ENCODE results near the gene MAGI1.

MAGI1 gene

GRCh38 chr3:65605876-65606432, 432.8 kb downstream of the MAGI1 start:
- no peak for DNase-seq

DNA sequence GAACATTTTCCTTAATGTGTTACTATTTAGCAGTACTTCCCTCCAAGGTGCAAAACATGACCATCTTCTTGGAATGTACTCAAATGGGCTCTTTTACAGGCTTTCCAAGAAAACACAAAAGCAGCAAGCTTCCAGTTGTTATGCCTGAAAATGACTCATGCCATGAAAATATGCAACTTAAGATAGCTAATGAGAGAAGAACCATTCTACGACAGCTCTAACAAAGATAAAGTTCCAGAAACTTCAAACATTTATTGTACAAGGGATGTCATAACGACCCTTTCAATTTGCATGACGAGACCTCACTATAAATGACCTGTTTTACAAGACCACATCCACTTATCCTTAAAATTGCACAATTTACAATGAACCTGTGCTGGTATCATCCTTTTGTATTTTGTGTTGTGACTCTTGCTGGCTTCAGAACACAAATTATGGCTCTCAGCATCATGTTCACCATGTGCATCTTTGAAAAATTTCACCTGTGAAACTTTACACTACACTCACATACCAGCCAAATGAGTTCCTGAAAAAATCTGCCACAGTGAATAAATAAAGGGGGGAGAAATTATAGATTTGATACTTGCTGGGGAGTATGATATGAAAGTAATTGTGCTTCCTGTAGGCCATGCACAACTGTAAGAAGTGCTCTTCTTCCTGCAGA, 433.7 kb downstream of the MAGI1 start:
- DNase-seq, result no peak

- no peak for DNase-seq
These were observed 435.1 kb downstream of the MAGI1 start for GRCh38 chr3:65603631-65604030.

- no peak for DNase-seq
These were observed 437.8 kb downstream of the MAGI1 start for GRCh38 chr3:65600888-65601287.

GRCh38 chr3:65597952-65598413, 440.7 kb downstream of the MAGI1 start:
- no peak for DNase-seq

GRCh38 chr3:65597226-65597951, 441.3 kb downstream of the MAGI1 start:
- DNase-seq, result no peak

DNA sequence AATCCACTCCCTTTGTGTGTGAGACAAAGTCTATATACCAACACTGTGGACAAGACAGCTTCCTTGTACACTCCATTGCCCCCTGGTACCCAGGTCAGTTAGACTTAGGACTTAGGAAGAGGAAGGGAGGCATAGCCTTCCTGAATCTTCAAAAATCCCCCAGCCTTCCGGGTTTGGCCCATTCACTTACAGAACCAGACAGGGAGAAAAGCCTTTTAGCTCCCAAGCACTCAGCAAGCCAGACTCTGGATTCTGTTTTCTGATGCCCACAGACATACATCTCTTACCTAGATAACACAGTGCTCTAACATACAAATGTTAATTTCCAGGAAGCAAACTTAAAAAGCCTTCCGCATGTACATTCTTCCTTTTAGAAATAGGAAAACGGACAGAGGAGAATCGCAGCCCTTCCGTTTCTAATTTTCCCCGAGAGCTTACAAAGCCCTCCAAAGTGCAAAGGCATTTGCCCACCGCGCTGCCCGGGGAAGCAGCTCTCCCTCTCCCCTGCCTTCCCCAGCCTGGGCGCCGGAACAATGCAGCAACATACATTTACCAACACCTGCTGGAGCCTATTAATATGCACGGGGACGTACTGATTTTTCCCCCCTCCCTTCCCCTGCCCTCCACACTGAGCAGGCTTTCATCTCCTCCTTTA, 442.0 kb downstream of the MAGI1 start:
- no peak for DNase-seq

GRCh38 chr3:65596029-65596300, 442.8 kb downstream of the MAGI1 start:
- no peak for DNase-seq

DNA sequence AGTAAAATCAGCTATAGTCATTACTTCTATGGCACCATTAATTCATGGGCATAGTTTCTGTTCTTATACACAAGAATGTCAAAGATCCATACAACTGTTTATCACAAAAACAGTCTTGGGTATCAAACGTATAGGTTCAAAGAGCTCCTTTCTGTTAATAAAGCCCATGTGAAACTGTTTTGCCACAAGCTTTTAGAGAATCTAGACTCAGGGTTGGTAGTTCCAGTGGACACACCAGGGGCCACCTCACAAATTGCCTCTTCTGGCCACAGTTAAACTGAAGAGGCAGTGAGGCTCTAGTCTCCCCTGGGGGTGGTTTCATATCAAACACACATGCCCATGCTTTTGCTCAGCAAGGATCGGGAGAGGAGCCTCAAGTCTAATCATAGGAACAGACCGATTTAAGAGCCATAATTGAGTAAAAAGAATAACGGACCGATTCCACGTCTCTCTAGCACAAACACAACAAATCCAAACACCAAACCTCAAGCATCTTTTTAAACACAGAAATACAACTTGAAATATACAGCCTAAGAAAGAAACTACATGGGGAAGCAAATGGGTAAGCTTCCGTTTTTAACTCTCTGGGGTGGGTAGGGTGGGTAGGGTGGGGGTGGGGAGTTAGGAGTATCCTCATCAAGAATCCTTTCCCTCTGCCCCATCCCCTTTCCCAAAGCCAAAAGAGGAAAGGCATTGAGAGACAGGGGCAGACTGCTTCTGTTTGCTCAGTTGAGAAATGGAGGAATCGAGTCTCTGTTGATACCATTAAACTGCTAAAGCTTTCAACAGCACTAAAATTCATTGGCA, 443.3 kb downstream of the MAGI1 start:
- no peak for DNase-seq

- no peak for DNase-seq
These were observed 444.7 kb downstream of the MAGI1 start for GRCh38 chr3:65593780-65594752.

- no peak for DNase-seq
These were observed 447.4 kb downstream of the MAGI1 start for GRCh38 chr3:65591313-65591712.

- DNase-seq, result no peak
These were observed 449.8 kb downstream of the MAGI1 start for GRCh38 chr3:65588884-65589283.

DNA sequence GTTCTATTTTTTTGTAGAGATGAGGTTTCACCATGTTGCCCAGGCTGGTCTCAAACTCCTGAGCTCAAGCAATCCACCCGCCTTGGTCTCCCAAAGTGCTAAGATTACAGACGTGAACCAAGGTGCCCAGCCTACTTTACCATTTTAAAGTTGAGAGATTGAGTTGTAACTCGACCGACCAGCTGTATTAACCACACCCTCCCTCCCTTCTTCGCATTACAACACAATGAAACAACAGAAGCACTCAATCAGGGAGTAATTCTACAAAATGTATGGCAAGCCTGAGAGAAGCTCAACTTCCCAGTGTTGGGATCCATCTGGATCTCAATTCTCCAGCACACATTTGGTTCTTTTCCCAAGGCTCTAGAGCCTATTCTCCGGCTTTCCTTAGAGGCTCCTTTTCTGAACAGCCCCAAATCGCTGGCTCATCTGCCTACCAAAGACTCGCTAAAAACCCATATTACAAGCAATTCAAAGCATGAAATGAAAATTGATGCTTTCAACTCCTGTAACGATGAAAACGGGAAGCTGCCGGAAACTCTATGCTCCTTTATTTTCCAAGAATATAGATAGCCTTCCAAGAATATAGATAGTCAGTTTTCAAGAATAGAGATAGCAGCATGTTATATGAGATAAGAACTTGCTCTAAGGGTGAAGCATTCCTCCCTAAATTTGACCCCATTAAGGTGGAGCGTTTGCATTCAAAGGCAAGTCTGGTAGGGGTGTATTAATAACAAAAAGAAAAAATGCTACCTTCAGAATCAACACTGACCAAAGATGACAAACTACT, 450.9 kb downstream of the MAGI1 start:
- DNase-seq, result no peak

GRCh38 chr3:65584913-65585312, 453.8 kb downstream of the MAGI1 start:
- DNase-seq, result no peak

- DNase-seq, result no peak
These were observed 454.7 kb downstream of the MAGI1 start for GRCh38 chr3:65584002-65584401.

DNA sequence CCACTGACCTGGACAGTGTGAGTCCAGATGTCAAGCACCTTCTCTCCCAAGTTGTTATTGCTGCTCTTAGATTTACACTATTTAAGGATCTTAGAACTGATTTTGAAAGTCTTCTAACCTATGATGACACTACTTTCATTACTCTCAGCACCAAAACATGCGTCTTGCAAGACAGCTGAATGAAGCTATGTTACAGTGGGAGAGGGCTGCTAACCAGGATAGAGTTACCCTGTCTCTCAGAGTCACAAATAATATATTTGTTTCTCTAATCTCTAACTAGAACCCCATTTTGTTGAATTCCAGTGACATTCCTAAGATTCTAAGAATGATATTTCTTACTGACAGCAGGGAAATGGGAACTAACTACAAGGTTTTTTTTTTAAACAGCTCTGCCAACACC, 455.5 kb downstream of the MAGI1 start:
- DNase-seq, result no peak

GRCh38 chr3:65582012-65582717, 456.6 kb downstream of the MAGI1 start:
- no peak for DNase-seq

DNA sequence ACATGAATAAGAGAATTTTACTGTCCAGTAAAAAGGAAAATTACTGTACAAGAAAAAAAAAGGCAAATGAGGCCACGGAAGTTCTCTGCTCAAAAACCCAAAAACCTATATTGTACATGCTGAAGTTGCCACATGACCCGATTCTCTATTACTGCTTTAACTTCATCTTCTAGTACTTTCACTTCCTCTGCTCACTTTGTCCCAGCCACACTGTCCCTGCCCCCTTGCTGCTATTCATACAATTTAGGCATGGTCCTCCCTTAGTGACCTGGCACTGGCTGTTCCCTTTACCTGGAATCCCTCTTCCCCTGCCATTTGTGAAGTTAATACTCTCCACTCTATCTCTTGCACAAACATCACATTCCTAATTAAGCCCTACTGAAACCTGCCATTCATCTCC, 457.4 kb downstream of the MAGI1 start:
- no peak for DNase-seq

GRCh38 chr3:65578861-65579260, 459.9 kb downstream of the MAGI1 start:
- DNase-seq, result no peak

GRCh38 chr3:65577843-65578430, 460.8 kb downstream of the MAGI1 start:
- DNase-seq, result no peak

All from hematopoietic multipotent progenitor cell treated with erythropoietin and hydrocortisone succinate and interleukin-3 and kit ligand, for 8 days (in vitro differentiated cells).